HepG2 (cell line): ENCODE data around the gene DHX8. TPM values are rescaled to one million over a fixed set of nuclear protein-coding genes. Genes with fewer than 3 reads are reported as not detected.
A peak's percentile ranks its signal among the peaks of the same experiment; 100 is the strongest.

Experiments used
- BHLHE40 ChIP-seq: IDR thresholded peaks from 2 replicates; pipeline ENCODE4 v1.6.1; 2011; ENCODE audit warnings: low read length, improper control_type of control experiment
- FOXK1 ChIP-seq: sonication (generic); formaldehyde crosslinking; IDR thresholded peaks from 2 replicates; pipeline ENCODE4 v1.4.0; 2020; ENCODE audit warnings: low read depth, missing genetic modification reagents, borderline replicate concordance
- MAFG ChIP-seq: sonication (generic); formaldehyde crosslinking; IDR thresholded peaks from 2 replicates; pipeline ENCODE4 v1.5.1; 2020; ENCODE audit warnings: mild to moderate bottlenecking, missing genetic modification reagents
- STAG1 ChIP-seq: sonication (generic); formaldehyde crosslinking; IDR thresholded peaks from 2 replicates; pipeline ENCODE4 v1.4.0; 2020; ENCODE audit warnings: missing genetic modification reagents
- TOPORS ChIP-seq: sonication (generic); formaldehyde crosslinking; IDR thresholded peaks from 2 replicates; pipeline ENCODE4 v1.8.0; 2023; ENCODE audit warnings: mild to moderate bottlenecking, missing genetic modification reagents
- ZNF614 ChIP-seq: IDR thresholded peaks from 2 replicates; pipeline ENCODE4 v1.6.1; 2018; ENCODE audit warnings: missing biosample characterization, missing genetic modification reagents, inconsistent platforms, borderline replicate concordance
- ZNF713 ChIP-seq: sonication (generic); formaldehyde crosslinking; IDR thresholded peaks from 2 replicates; pipeline ENCODE4 v1.4.0; 2020; ENCODE audit warnings: mild to moderate bottlenecking, missing genetic modification reagents
- polyA plus RNA-seq, 8 experiments: library from polyadenylated mRNA; depleted of rRNA in 3 of 8; stranded (reverse) in 7 of 8; unstranded in 1 of 8; fragments of >200 nt; fragmentation: Illumina TruSeq in 4 of 8; extraction: Trizol in 4 of 8; gene quantifications; 2 replicates each; pipeline versions ENCODE4 v1.2.1 to v1.2.3, GENCODE V29; 2011 to 2016; ENCODE audit warnings: low read depth in 4 of 8, missing spikeins in 1 of 8, mixed read lengths in 1 of 8; ENCODE audit not compliant: insufficient read depth in 1 of 8
- total RNA-seq, 5 experiments: library from RNA; depleted of rRNA; stranded (reverse); fragments of >200 nt; fragmentation: Illumina TruSeq; extraction: Trizol; gene quantifications; 2 replicates each; pipeline ENCODE4 v1.2.3, GENCODE V29; 2016; ENCODE audit warnings: low read depth in 1 of 5
- TF ChIP-seq, protein P1 (sequence below): sonication (generic); formaldehyde crosslinking; IDR thresholded peaks from 2 replicates; pipeline ENCODE4 v1.9.0; 2021; ENCODE audit warnings: missing genetic modification reagents, borderline replicate concordance
- TF ChIP-seq, protein P2 (sequence below): sonication (generic); formaldehyde crosslinking; IDR thresholded peaks from 2 replicates; pipeline ENCODE4 v1.5.0; 2020; ENCODE audit warnings: missing genetic modification reagents
- TF ChIP-seq, protein P3 (sequence below): sonication (generic); formaldehyde crosslinking; IDR thresholded peaks from 2 replicates; pipeline ENCODE4 v1.8.0; 2022; ENCODE audit warnings: mild to moderate bottlenecking, missing genetic modification reagents, borderline replicate concordance
- TF ChIP-seq, protein P4 (sequence below): sonication (generic); formaldehyde crosslinking; IDR thresholded peaks from 2 replicates; pipeline ENCODE4 v1.4.0; 2020; ENCODE audit warnings: low read depth, mild to moderate bottlenecking, missing genetic modification reagents
- TF ChIP-seq, protein P5 (sequence below): sonication (generic); formaldehyde crosslinking; IDR thresholded peaks from 2 replicates; pipeline ENCODE4 v1.9.0; 2021; ENCODE audit warnings: mild to moderate bottlenecking, missing genetic modification reagents
- TF ChIP-seq, protein P6 (sequence below): sonication (generic); formaldehyde crosslinking; IDR thresholded peaks from 2 replicates; pipeline ENCODE4 v1.8.1; 2023; ENCODE audit warnings: mild to moderate bottlenecking, missing genetic modification reagents

Gene DHX8
- total and polyA plus RNA-seq, 2 of the 13 experiments (the other 11 are each of a cell fraction or from before 2014, with no cell fraction given), result 24.8 to 48.9 TPM

DNA sequence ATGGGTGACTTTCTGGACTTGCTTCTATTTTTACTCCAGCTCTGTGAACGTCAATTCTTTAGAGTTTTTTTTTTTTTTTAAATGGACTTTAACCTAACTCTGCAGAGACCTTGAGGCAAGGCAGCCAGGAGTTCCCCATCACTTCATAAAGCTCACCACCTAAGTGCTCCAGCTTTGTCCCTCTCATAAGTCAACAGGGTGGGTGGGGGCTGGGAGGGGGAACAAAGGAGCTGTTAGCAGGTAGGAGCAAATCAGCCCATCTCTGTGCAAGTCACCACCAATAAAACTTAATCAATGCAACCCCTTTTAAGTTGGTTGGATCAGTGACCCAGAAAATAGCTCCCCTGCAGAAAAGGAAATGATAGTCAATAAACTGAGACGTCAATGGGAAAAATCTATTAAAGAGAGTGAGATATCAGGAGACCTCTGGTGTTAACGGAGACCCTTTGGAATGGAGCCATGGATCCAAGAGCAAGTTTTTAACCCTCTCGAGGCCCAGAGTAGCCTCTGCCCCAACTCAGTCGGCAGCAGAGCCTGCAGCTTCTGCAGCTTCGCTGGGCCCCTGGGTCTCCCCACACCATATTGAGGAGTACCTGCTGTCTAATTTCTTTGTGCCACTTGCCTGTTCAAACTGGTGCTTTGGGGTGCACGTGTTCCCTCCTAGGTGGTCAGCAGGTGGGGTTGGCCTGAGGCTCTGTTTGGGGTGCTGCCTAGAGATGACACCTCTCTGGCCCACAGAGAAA lies 90.0 kb downstream of the DHX8 start (continued):
- TF ChIP-seq, protein P1, sequence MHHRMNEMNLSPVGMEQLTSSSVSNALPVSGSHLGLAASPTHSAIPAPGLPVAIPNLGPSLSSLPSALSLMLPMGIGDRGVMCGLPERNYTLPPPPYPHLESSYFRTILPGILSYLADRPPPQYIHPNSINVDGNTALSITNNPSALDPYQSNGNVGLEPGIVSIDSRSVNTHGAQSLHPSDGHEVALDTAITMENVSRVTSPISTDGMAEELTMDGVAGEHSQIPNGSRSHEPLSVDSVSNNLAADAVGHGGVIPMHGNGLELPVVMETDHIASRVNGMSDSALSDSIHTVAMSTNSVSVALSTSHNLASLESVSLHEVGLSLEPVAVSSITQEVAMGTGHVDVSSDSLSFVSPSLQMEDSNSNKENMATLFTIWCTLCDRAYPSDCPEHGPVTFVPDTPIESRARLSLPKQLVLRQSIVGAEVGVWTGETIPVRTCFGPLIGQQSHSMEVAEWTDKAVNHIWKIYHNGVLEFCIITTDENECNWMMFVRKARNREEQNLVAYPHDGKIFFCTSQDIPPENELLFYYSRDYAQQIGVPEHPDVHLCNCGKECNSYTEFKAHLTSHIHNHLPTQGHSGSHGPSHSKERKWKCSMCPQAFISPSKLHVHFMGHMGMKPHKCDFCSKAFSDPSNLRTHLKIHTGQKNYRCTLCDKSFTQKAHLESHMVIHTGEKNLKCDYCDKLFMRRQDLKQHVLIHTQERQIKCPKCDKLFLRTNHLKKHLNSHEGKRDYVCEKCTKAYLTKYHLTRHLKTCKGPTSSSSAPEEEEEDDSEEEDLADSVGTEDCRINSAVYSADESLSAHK (CRISPR knock-in tag), result no peak
- TF ChIP-seq BHLHE40, result no peak
- TF ChIP-seq, protein P2, sequence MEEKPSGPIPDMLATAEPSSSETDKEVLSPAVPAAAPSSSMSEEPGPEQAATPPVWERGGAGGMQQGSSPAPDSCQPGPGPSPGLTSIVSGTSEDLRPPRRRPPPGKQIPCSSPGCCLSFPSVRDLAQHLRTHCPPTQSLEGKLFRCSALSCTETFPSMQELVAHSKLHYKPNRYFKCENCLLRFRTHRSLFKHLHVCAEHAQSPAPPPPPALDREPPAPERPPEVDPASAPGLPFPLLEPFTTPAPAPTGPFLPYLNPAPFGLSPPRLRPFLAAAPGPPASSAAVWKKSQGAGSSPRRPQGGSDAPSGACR, result 0 out of 2 replicates have a peak, but pooled peaks have one; percentile 77
- no peak for TF ChIP-seq ZNF713 (CRISPR knock-in tag)
- no peak for TF ChIP-seq TOPORS
- no peak; the same call in 1 of the 2 replicates for TF ChIP-seq ZNF614 (CRISPR knock-in tag)
- TF ChIP-seq, protein P3, sequence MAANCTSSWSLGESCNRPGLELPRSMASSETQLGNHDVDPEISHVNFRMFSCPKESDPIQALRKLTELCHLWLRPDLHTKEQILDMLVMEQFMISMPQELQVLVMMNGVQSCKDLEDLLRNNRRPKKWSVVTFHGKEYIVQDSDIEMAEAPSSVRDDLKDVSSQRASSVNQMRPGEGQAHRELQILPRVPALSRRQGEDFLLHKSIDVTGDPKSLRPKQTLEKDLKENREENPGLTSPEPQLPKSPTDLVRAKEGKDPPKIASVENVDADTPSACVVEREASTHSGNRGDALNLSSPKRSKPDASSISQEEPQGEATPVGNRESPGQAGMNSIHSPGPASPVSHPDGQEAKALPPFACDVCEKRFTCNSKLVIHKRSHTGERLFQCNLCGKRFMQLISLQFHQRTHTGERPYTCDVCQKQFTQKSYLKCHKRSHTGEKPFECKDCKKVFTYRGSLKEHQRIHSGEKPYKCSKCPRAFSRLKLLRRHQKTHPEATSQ (CRISPR knock-in tag), result no peak
- TF ChIP-seq, protein P4, sequence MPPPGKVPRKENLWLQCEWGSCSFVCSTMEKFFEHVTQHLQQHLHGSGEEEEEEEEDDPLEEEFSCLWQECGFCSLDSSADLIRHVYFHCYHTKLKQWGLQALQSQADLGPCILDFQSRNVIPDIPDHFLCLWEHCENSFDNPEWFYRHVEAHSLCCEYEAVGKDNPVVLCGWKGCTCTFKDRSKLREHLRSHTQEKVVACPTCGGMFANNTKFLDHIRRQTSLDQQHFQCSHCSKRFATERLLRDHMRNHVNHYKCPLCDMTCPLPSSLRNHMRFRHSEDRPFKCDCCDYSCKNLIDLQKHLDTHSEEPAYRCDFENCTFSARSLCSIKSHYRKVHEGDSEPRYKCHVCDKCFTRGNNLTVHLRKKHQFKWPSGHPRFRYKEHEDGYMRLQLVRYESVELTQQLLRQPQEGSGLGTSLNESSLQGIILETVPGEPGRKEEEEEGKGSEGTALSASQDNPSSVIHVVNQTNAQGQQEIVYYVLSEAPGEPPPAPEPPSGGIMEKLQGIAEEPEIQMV, result no peak
- 0 out of 2 replicates have a peak, but pooled peaks have one; percentile 37 for TF ChIP-seq FOXK1 (CRISPR knock-in tag)
- TF ChIP-seq MAFG (CRISPR knock-in tag), result no peak
- TF ChIP-seq, protein P5, sequence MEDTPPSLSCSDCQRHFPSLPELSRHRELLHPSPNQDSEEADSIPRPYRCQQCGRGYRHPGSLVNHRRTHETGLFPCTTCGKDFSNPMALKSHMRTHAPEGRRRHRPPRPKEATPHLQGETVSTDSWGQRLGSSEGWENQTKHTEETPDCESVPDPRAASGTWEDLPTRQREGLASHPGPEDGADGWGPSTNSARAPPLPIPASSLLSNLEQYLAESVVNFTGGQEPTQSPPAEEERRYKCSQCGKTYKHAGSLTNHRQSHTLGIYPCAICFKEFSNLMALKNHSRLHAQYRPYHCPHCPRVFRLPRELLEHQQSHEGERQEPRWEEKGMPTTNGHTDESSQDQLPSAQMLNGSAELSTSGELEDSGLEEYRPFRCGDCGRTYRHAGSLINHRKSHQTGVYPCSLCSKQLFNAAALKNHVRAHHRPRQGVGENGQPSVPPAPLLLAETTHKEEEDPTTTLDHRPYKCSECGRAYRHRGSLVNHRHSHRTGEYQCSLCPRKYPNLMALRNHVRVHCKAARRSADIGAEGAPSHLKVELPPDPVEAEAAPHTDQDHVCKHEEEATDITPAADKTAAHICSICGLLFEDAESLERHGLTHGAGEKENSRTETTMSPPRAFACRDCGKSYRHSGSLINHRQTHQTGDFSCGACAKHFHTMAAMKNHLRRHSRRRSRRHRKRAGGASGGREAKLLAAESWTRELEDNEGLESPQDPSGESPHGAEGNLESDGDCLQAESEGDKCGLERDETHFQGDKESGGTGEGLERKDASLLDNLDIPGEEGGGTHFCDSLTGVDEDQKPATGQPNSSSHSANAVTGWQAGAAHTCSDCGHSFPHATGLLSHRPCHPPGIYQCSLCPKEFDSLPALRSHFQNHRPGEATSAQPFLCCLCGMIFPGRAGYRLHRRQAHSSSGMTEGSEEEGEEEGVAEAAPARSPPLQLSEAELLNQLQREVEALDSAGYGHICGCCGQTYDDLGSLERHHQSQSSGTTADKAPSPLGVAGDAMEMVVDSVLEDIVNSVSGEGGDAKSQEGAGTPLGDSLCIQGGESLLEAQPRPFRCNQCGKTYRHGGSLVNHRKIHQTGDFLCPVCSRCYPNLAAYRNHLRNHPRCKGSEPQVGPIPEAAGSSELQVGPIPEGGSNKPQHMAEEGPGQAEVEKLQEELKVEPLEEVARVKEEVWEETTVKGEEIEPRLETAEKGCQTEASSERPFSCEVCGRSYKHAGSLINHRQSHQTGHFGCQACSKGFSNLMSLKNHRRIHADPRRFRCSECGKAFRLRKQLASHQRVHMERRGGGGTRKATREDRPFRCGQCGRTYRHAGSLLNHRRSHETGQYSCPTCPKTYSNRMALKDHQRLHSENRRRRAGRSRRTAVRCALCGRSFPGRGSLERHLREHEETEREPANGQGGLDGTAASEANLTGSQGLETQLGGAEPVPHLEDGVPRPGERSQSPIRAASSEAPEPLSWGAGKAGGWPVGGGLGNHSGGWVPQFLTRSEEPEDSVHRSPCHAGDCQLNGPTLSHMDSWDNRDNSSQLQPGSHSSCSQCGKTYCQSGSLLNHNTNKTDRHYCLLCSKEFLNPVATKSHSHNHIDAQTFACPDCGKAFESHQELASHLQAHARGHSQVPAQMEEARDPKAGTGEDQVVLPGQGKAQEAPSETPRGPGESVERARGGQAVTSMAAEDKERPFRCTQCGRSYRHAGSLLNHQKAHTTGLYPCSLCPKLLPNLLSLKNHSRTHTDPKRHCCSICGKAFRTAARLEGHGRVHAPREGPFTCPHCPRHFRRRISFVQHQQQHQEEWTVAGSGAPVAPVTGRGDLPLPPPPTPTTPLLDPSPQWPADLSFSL (CRISPR knock-in tag), result no peak
- TF ChIP-seq, protein P6, sequence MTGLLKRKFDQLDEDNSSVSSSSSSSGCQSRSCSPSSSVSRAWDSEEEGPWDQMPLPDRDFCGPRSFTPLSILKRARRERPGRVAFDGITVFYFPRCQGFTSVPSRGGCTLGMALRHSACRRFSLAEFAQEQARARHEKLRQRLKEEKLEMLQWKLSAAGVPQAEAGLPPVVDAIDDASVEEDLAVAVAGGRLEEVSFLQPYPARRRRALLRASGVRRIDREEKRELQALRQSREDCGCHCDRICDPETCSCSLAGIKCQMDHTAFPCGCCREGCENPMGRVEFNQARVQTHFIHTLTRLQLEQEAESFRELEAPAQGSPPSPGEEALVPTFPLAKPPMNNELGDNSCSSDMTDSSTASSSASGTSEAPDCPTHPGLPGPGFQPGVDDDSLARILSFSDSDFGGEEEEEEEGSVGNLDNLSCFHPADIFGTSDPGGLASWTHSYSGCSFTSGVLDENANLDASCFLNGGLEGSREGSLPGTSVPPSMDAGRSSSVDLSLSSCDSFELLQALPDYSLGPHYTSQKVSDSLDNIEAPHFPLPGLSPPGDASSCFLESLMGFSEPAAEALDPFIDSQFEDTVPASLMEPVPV (CRISPR knock-in tag), result no peak
- TF ChIP-seq STAG1, result no peak; the same call in 1 of the 2 replicates
